GM19193 (cell line): Measurements from ENCODE around the gene APP.

Source experiments
- POLR2A ChIP-seq: IDR thresholded peaks from 4 replicates; pipeline ENCODE4 v1.6.1; 2011; ENCODE audit not compliant: insufficient read depth, insufficient read length; ENCODE audit errors: extremely low read depth

Gene APP

DNA sequence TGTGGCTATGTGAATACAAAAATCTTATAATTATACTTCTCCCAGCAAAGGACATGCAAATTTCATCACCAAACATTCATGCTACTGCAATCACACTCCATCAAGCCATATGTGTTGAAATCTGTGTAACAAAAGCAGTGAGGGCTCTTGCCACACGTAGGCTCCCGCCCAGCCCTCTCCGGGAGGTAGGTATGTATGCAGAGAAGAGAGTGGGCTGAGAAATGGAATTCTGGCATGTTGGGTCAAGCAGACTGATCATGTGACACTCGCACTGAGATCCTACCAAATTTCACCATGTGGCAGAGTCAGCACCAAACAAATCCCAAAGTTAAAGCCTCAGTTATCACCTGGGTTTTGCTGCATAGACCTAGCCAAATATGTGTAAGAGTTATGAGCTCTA, 49.7 kb downstream of the APP start:
- TF ChIP-seq POLR2A: no peak

DNA sequence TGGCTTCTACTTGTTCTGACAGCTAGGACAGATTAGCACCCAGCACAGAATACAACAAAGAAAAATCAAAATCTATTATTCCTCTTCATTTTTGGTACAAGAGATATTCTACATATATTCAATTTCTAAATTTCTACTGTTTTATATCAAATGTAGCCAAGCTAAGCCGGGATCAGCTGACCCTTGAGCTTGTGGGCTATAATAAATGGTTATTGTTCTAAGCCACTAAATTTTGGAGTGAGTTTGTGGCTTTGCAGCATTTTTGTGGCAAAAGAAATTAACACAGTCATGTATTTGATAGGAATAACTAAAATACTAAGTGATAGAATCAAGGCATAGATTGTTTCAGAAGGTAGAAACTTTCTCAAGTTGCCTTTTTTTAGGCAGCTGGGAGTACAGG, 50.7 kb downstream of the APP start:
- TF ChIP-seq POLR2A: no peak

DNA sequence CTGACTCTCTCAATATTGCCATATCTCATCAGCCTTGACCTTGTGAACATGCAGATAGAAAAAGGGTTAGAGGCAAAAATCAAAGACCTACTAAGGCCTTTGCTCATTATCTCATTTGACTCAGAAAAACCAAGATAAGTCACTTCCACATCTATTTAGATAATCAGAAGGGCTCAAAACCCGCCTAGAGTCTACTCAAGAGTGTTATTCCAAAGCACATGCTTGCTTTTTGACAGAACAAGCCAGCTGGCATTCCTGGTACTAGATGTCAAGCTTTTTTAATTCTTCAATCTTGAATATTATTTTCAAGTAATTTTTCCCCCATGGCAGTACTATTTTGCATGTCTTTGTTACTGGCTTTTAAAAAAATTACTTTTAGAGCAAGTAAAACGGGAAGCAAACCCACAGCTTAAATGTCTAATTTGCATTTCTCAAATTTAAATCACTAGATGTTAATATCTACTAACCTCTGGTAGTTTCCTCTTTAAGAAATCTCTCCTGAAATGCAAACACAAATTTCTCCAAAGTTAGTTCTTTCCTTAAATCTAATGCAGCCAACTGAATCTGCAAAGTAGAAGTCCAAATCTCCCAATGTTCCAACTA, 51.5 kb downstream of the APP start:
- TF ChIP-seq POLR2A: no peak

DNA sequence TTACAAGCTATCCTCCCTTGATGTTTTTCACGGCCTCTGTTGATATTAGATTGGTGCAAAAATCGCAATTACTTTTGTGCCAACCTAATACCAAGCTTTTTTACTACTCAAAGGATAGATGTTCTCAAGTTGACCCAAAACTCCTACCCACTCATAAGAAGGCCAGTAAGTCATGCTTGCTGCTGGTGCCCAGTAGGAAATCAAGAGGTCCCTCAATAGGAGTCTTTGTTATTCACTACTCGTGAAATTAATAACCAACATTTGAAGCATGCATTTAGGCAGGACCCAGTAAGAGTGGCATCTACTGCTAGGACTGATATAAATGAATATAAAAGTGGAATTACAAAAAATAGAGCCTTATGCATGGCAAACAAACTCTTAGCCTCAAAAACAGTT, 52.6 kb downstream of the APP start:
- no peak for TF ChIP-seq POLR2A

DNA sequence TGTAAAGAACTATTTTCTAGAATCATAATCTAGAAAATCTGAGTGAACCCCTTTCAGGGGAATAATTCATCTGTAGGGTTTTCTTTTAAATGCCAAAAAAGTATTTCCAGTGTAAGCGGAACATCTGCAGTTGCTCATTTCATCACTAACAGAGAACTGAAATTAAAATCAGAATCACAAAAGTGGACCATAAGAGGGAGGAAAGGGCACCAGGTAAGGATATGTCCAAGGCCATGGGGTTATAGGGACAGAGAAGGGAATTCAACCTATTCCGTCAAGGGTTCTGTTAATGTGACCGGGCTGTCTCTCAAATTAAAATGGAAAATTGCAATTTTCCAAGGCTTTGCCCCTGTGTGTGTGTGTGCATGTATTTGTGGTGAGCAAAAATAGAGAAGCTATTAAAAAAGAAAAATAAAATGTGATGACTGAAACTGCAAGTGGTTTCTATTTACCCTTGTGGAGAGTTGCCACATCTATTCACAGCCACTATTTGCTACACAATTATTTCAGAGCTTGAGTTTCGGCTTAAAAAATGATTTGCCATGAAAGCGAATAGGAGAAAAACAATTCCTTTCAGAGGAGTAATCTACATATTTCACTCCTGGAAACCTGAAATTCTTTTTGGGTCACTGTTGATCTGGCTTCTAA, 53.1 kb downstream of the APP start:
- TF ChIP-seq POLR2A: no peak

DNA sequence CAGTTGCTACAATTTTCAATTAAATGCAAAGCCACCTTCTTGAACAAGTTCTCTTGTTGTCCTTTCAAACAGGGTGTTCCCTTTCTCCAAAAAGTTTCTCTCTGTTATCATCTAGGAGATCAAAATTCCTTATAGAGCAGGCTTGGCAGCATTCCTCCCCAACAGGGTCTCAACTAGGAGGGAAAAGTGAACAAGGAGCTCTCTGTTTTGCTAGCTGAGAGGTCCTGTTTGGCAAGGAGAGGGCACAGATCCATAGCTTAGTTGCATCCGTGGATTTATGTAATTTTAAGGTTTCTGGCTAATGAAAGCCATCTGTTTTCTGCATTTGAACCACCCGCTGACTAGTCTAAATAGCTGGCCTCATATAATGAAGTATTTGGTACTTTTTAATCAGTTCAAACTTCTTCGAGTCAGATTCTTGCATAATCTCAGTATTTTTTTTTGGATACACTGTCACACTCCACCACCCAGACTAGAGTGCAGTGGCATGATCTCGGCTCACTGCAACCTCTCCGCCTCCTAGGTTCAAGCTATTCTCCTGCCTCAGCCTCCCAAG, 54.0 kb downstream of the APP start:
- TF ChIP-seq POLR2A: no peak

DNA sequence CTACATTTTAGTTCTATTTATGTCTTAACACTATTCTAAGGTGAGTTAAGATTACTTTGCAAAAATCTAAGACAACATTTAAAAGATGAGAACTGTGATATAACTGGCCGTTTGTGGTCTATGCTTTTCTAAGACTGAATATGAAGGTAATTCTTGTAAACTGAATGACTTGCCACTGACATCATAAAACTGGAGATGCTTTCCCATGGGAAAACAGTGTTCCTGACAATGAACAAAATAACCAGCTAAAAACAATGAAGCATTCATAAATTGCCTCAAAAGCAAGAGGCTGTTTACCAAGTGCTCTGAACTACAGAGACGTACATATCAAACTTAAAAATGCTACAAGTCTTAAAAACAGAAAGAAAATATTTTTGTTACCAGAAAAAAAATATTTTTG, 54.7 kb downstream of the APP start:
- TF ChIP-seq POLR2A: no peak

DNA sequence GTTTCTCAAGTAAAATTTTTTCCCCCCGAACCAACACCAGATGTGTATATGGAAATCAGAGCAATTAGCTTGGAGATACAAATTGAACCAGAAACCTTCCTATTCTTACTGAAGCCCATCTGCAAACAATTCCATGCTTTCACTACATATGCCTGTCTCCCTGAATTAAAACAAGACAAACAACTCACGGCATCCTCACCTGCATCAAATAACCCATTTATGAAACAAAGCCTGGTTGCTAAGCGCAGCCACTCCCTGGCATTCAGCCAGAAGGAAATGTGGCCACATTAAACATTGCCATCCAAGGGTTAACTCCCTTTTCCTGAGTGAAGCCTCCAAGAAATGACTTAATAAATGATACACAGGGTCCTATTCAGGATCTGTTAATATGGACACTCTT, 55.3 kb downstream of the APP start:
- no peak for TF ChIP-seq POLR2A

DNA sequence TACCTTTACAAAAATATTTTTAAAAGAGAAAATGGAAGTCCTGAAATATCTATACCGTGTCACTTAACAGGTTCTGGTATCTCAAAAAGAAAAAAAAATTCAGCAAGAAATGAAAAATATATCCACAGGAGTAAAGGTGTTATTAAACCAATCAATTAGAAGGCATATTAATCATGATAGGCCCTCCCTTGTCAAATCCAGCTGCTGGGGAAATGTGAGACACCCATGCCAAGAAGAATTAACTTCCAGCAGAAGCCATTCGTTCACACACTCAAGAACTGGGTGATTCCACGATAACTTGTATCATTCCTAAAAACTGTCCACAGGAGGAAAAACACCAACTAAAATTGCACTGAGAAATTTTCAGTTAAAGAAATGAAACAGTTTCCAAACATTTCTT, 57.6 kb downstream of the APP start:
- no peak for TF ChIP-seq POLR2A

DNA sequence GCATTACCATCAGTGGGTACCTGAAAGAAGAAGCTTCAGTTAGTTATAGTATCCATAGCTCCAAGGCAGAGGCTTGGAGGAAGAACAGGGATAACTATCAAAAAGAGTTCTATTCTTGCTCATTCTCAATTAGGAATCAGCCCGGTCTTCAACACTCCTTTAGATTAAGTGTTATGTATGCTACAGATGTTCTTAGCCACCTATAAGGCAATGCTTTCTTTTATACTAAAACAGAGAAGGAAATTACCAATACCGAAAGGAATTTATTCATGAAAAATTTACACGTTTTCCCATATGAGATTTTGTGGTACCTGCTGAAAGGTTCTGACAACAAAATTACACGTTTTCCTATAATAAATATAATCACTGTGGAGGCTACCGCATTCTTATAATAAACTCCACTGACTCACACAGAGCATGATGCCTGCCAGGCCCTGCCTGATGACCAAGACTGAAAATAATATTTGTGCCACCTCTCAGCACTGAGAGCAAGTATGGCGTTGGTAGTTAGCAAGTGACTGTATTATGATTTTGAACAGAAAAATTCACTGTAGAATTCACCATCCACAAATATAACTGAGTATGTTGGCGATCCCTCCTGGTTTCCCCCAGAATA, 58.3 kb downstream of the APP start:
- no peak for TF ChIP-seq POLR2A

DNA sequence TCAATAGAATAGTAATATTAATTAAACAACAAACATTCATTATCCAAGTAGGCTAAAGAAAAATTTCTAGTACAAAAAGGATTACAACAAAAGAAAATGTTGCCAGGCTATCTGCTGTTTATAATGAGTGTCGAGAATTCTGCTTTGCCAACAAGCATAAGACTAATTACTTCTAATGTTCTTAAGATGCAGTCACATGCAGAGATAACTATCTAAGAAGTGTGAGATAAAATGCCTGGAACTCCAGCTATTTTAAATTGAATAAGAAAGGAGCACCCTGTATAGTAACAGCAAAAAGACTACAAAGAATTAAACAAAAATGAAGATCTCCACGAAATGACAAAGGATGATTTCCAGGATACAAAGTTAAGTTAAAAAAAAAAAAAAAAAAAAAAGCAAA, 59.9 kb downstream of the APP start:
- no peak for TF ChIP-seq POLR2A

DNA sequence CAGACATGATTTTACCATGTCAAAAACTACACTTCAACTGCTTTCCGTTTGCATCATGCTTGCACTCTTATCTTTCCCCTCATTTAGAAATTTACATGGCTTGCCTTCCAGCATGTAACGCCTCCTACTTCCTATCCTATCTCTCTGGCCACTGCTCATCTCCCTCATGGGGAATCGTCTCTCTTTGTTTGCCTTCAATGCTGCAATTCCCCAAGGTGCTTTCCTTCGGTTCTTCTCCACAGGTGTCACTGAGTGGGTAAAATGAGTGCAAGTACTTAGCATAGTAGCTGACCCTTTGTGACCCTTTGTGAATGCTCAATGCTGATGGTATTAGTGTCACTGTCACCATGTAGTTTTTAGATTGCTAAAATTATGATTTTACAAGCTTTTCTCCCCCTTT, 63.1 kb downstream of the APP start:
- no peak for TF ChIP-seq POLR2A

DNA sequence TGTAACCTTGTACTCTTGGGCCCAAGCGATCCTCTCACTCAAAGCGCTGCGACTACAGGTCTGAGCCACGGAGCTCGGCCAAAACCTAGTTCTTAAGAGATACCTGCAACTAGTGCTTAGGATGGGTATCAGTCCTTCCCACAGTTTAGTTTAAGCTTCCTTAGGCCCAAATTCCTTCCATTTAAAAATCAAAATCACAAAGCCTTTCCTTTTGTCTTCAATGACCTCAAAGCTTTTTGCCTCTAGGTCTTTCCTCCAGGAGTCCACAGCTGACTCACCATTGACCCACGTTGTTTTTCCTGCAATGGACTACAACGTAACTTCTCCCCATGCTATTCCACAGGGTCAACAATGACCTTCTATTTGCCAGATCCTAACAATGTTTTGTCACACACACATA, 64.0 kb downstream of the APP start:
- no peak for TF ChIP-seq POLR2A

DNA sequence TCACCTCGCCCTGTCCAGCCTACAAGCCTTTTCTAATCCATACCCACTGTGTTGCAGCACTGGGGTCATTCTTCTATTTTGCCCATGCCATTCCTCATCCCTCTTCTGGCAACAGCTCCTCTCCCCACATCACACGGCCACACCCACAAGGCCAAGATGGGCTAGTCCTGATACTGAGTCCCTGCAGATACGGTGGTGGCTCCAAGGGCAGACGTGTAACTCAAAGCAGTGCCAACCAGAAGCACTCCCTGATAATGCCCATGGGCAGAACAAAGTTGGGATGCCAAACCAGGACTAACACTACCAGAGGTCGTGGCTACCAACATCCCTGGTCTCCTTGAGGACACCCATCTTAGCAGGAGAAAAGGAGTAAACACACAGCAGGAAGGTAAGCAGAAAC, 64.8 kb downstream of the APP start:
- no peak for TF ChIP-seq POLR2A

DNA sequence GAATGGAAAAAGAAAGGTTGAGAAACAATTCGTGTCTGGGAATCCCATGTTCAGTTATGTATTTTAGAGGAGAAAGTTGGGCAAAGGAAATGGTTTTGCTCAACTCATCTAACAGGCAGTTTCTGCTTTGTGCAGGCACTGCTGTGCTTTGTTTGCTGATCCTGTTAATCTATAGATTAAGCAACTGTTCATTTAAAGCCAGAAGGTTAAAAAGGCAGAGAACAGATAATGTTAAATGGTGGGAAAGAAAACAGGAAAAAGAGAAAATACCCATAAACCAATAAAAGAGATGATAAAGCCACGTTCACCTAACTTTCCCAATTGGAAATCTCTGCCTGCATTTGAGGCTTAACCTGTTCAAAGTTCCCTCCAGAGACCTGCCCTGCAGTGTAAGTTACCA, 70.0 kb downstream of the APP start:
- TF ChIP-seq POLR2A: no peak

DNA sequence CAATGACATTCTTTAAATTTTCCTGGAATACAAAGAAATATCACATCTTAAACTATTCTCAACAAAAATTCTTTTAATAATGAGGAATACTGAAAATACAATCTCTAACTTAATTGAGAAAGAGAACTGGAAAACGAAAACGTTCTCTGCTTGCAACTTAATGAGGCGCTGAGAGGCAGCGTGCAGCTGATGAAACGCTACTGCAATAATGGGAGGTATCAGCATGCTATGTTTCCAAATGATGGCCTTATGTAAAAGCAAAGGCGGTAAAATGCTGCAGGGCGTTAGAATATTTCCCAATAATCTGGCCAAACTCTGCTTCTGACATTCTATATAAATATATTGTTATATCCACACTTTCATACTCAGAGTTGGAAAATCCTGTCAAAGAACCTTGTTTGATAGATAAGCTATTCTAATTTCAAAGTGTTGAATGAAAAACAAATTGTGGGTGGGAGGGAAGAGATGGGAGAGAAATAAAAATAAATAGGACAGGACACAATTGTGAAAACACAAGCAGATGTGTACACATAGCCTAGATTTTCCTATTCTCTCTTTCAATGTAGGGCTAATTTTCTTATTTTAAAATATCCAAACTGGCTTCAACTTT, 70.9 kb downstream of the APP start:
- no peak for TF ChIP-seq POLR2A
